Germinal center (tissue), 1 donor: ENCODE data around the gene AREG.

ENCODE experiments used
- DNase-seq: peaks from one replicate; pipeline ENCODE4 v3.0.0; 2012; ENCODE audit warnings: mixed read lengths, low spot score

Gene AREG

GRCh38 chr4:74463123-74463522 is 18.2 kb downstream of the AREG start:
- no peak for DNase-seq

GRCh38 chr4:74464291-74464690 is 19.4 kb downstream of the AREG start:
- DNase-seq, result no peak

- no peak for DNase-seq
Measured at GRCh38 chr4:74466242-74466641, 21.3 kb downstream of the AREG start.

- no peak for DNase-seq
Measured at GRCh38 chr4:74471264-74471663, 26.3 kb downstream of the AREG start.

GRCh38 chr4:74473155-74473811 is 28.3 kb downstream of the AREG start:
- no peak for DNase-seq

- DNase-seq, result no peak
Measured at GRCh38 chr4:74474345-74475090, 29.6 kb downstream of the AREG start.

GRCh38 chr4:74475091-74475800 is 30.3 kb downstream of the AREG start:
- no peak for DNase-seq

- DNase-seq, result no peak
Measured at GRCh38 chr4:74475946-74476345, 31.0 kb downstream of the AREG start.

GRCh38 chr4:74479009-74479408 is 34.1 kb downstream of the AREG start:
- no peak for DNase-seq

- no peak for DNase-seq
Measured at GRCh38 chr4:74480267-74480666, 35.3 kb downstream of the AREG start.

- no peak for DNase-seq
Measured at GRCh38 chr4:74481891-74482609, 37.1 kb downstream of the AREG start.

GRCh38 chr4:74483226-74483911 is 38.4 kb downstream of the AREG start:
- no peak for DNase-seq

GRCh38 chr4:74486905-74487304 is 42.0 kb downstream of the AREG start:
- no peak for DNase-seq

- DNase-seq, result no peak
Measured at GRCh38 chr4:74487771-74488170, 42.8 kb downstream of the AREG start.

- DNase-seq, result no peak
Measured at GRCh38 chr4:74490736-74491135, 45.8 kb downstream of the AREG start.

GRCh38 chr4:74499986-74500781 is 55.2 kb downstream of the AREG start:
- peak; percentile 3 for DNase-seq

GRCh38 chr4:74501579-74501978 is 56.6 kb downstream of the AREG start:
- no peak for DNase-seq

- DNase-seq, result no peak
Measured at GRCh38 chr4:74503580-74503979, 58.6 kb downstream of the AREG start.

GRCh38 chr4:74504212-74504611 is 59.3 kb downstream of the AREG start:
- no peak for DNase-seq
